Heart left ventricle (tissue), 13 donors: Measurements from ENCODE around the gene SLC25A43.

ENCODE experiments used
- CTCF ChIP-seq, 12 donors: fragments of 200-600 bp; sonication (generic) in 4 of 12; IDR thresholded peaks; one replicate each; pipeline versions ENCODE4 v1.5.0 to v1.8.0; 2018 to 2022; ENCODE audit warnings: antibody characterized with exemption in 12 of 12, mild to moderate bottlenecking in 5 of 12
- POLR2A ChIP-seq, 2 donors: fragments of 450-650 bp; IDR thresholded peaks; one replicate each; pipeline ENCODE4 v1.6.1; 2017; ENCODE audit warnings: antibody characterized with exemption in 2 of 2, mild to moderate bottlenecking in 2 of 2, moderate library complexity in 2 of 2
- donor health status: ischemic (EF 13 %, LVEDD 7.1; RV severe dilation, severe dysfunction).
- donor health status: DM: no; HTN: yes; CAD: no.
- donor health status: DM: no; HTN: no; CAD: no.
- donor health status: ischemic (EF 25% LVEDD 6.9; RV normal size, moderate dysfunction).
- donor health status: ischemic (EF 25% LVEDD 5.7; RV mildly dilated, moderate dysfunction).
- donor health status: ischemic (EF 35%, LVEDD 5.7; RV mildly dilated, moderate dysfunction).
- donor health status: nonischemic (EF 11% LVEDD 7.7; RV severe dilation, severe dysfunction).
- donor health status: DM: yes; HTN: yes; CAD: no.
- donor health status: PGD.
- donor health status: ischemic (EF 29% LVEDD 5.4; RV normal size, mild dysfunction).
- donor health status: nonischemic (EF 23%, LVEDD 6.1; RV moderate dilation, normal function).

GRCh38 chrX:119497185-119497584 lies 98.0 kb downstream of the SLC25A43 start:
- TF ChIP-seq CTCF (IDR thresholded peaks at IDR 0.05) (no peak), POLR2A (IDR thresholded peaks at IDR 0.05) (no peak)
